Upper lobe of right lung (tissue), 1 donor: ENCODE data around the gene JARID2. TPM values are rescaled to one million over a fixed set of nuclear protein-coding genes. Genes with fewer than 3 reads are reported as not detected.

Experiments
- ATAC-seq: fragments of 200-7000 bp; cut with Tn5 transposase; one replicate; pipeline ENCODE4 v1.9.1; 2020; ENCODE audit warnings: mild to moderate bottlenecking, moderate library complexity
- DNase-seq: peaks from one replicate; pipeline ENCODE4 v3.0.0-alpha.2; 2020
- H3K27ac ChIP-seq: fragments of 200-600 bp; one replicate; pipeline ENCODE4 v1.8.0; 2022
- H3K27me3 ChIP-seq: fragments of 200-600 bp; one replicate; pipeline ENCODE4 v1.8.0; 2022; ENCODE audit warnings: mild to moderate bottlenecking
- H3K36me3 ChIP-seq: fragments of 200-600 bp; one replicate; pipeline ENCODE4 v1.8.0; 2022
- H3K4me1 ChIP-seq: fragments of 200-600 bp; one replicate; pipeline ENCODE4 v1.8.0; 2022
- H3K4me3 ChIP-seq: fragments of 200-600 bp; one replicate; pipeline ENCODE4 v1.8.0; 2022; ENCODE audit warnings: mild to moderate bottlenecking
- H3K9me3 ChIP-seq: fragments of 200-600 bp; one replicate; pipeline ENCODE4 v1.8.0; 2022
- intact Hi-C: fragments of 100-400 bp; cut with DNase I; formaldehyde crosslinking; loops from one replicate; pipeline ENCODE4 v1.11.0; 2022
- total RNA-seq: library from RNA; stranded (reverse); fragmentation: NEBNext Ultra II Directional; extraction: Animal tissue kit (Norgen Biotek cat#: 25700); gene quantifications from one replicate; pipeline ENCODE4 v1.2.1, GENCODE V29; 2021
- TF ChIP-seq, protein P1 (sequence below): fragments of 200-600 bp; IDR thresholded peaks from one replicate; pipeline ENCODE4 v1.8.0; 2022; ENCODE audit warnings: antibody characterized with exemption
- donor health status: DM: no; HTN: yes; CAD: no; lungs with severe emphysema.

JARID2 gene
- total RNA-seq, 1 donor from 2014 or later = 15.1 TPM

DNA sequence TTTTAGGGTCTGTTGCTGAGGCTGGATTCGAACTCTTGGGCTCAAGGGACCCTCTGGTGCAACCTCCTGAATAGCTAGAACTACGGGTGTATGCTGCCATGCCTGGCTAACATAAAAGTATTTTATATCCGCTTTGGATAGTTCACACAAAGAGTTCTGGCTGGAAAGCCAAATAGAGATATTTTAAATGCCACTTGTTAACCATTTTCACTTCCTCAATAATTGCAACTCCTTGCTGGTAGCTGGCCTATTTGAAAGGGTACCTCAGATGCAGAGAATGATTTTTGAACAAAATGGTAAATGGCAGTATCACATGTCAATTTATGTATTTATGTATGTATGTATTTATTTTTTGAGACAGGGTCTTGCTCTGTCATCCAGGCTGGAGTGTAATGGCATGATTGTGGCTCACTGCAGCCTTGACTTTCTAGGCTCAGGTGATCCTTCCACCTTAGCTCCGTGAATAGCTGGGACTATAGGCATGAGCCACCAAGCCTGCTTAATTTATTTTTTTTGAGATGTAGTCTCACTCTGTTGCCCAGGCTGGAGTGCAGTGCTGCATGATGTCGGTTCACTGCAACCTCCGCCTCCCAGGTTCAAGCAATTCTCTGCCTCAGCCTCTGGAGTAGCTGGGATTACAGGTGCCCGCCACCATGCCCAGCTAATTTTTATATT lies 12.9 kb upstream of the JARID2 start:
- no peak overlapping the region for H3K4me3 ChIP-seq
- no peaks in the 10 kb centered on the region for H3K27me3 ChIP-seq
- intact Hi-C loops = no loop called here
- no peaks in the 10 kb centered on the region for H3K4me1 ChIP-seq
- TF ChIP-seq, protein P1, sequence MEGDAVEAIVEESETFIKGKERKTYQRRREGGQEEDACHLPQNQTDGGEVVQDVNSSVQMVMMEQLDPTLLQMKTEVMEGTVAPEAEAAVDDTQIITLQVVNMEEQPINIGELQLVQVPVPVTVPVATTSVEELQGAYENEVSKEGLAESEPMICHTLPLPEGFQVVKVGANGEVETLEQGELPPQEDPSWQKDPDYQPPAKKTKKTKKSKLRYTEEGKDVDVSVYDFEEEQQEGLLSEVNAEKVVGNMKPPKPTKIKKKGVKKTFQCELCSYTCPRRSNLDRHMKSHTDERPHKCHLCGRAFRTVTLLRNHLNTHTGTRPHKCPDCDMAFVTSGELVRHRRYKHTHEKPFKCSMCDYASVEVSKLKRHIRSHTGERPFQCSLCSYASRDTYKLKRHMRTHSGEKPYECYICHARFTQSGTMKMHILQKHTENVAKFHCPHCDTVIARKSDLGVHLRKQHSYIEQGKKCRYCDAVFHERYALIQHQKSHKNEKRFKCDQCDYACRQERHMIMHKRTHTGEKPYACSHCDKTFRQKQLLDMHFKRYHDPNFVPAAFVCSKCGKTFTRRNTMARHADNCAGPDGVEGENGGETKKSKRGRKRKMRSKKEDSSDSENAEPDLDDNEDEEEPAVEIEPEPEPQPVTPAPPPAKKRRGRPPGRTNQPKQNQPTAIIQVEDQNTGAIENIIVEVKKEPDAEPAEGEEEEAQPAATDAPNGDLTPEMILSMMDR = no peak
- ATAC-seq = no peak
- DNase-seq = peak; percentile 11
- no peaks in the 10 kb centered on the region for H3K36me3 ChIP-seq
- no peak overlapping the region for H3K27ac ChIP-seq
- no peaks in the 10 kb centered on the region for H3K9me3 ChIP-seq

DNA sequence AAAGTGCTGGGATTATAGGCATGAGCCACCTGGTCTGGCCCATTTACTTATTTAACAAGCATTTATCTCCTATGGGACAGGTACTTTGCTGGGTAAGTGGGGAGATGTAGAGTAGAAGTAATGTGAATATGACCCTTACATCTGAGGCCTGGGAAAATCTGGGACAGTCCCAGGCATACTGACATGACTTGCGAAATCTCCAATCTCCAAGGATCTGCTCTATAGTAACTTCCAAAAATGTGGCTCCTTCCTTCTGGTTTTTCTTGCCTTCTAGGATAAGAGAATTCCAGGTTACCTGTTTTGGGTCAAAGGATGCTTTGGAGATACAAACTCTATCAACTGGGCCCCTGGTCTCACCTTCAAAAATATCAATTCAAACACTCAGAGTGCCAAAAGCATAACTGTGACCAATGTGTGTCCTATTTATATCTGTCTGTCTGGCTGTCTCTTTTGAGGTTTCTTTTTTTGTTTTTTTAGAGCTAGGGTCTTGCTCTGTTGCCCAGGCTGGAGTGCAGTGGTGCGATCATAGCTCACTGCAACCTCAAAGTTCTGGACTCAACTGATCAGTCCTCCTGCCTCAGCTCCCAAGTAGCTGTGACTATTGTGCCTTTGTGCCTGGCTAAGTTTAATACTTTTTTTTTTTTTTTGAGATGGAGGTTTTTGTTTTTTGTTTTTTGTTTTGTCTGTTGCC lies 11.7 kb upstream of the JARID2 start:
- no peaks in the 10 kb centered on the region for H3K27me3 ChIP-seq
- no peak overlapping the region for H3K4me3 ChIP-seq
- no peaks in the 10 kb centered on the region for H3K4me1 ChIP-seq
- H3K36me3 ChIP-seq = no peaks in the 10 kb centered on the region
- H3K9me3 ChIP-seq = no peaks in the 10 kb centered on the region
- no peak for DNase-seq
- no peak for ATAC-seq
- TF ChIP-seq, protein P1 = no peak
- H3K27ac ChIP-seq = no peak overlapping the region
- intact Hi-C loops = no loop called here

DNA sequence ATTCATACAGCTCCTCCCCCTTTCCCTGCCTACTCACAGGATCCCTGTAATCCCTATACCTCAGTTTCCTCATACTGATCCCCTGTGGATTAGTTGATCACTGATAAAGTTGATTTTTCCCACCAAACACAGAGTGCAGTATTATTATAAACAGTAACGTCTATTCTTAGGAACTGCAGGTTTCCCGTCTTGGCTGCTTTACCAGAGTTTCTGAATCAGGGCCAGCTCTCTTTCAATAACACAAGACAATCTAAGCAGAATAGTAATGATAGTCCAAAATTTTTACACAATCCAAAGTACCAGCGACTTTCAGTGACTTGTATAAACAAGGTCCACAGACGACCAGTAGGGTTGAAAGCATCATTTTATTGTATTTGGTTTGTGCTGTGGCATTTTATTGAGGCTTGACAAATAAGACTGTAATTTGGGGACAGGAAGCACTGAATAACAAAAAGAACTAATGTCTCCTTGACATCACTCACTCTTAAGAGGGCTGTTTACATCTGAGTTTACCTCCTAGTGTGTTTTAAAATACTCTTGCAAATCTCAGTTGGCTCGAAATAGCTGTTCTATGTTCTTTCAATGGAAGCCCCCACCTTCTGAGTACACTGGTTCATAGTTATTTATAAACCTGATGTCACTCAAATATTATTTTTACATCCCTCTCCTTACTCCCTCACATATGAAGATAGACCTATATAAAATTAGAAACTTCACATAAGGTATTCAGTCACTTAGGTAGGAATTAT lies 6.1 kb upstream of the JARID2 start:
- TF ChIP-seq, protein P1 = no peak
- no peak for ATAC-seq
- no peaks in the 10 kb centered on the region for H3K27me3 ChIP-seq
- H3K4me1 ChIP-seq = peaks cover 6% of the 10 kb centered on the region
- no peak overlapping the region for H3K4me3 ChIP-seq
- intact Hi-C loops = no loop called here
- H3K9me3 ChIP-seq = no peaks in the 10 kb centered on the region
- no peaks in the 10 kb centered on the region for H3K36me3 ChIP-seq
- H3K27ac ChIP-seq = no peak overlapping the region
- DNase-seq = no peak

DNA sequence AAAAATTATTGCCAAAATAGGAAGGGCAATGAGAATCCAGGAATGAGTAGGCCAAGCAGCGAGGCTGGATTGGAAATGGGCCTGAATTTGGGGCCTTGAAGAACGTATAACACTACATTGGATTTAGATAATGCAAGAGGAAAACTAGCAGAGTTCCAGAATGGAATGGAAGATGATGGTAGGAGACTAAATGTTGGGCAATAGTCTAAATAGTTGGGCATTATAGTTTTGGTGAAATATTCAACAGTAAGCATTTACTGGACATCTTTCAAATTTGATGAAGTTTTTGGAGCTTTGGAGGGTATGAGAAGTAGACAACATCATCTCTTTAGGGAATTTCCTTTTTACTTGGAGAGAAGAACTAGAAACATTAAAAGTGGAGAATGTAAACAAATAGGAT lies 3.4 kb upstream of the JARID2 start:
- no peak overlapping the region for H3K4me3 ChIP-seq
- ATAC-seq (no peak), DNase-seq (peak; percentile 3)
- H3K27me3 ChIP-seq = no peaks in the 10 kb centered on the region
- H3K36me3 ChIP-seq = no peaks in the 10 kb centered on the region
- H3K9me3 ChIP-seq = no peaks in the 10 kb centered on the region
- H3K4me1 ChIP-seq = peaks cover 6% of the 10 kb centered on the region
- TF ChIP-seq, protein P1 = no peak
- intact Hi-C loops = no loop called here
- H3K27ac ChIP-seq = no peak overlapping the region

DNA sequence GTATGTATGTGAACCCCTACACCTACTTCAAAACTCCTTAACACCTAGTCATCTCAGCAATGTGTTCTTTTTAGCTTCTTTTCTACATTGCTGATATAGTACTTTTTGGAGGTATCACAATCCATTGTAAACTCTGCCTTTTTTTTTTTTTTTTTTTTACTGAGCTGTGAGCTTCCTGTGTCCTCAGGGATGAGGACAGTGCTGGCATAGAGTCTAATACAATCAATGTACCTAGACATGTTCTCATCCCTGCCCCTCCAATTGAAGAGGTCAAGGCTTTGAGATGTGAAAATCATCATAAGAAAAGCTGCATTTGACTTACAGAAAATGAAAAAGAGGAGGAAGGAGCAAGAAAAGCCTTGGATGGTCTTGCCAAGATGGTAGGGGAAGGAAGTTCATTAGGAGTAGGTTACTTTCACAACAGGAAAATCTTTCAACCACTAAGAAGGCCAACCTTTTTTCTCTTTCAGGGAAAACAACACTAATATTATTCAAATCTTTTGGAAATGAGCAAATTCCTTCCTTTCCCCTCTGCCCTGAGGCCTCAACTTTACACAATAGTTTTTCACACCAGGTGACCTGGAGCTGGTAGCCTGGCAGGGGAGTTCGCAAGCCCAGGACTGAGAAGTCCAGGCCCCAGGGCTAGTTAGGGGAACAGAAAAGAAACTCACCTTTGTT lies 2.8 kb upstream of the JARID2 start:
- H3K27ac ChIP-seq = no peak overlapping the region
- no peaks in the 10 kb centered on the region for H3K27me3 ChIP-seq
- H3K4me1 ChIP-seq = peaks cover 6% of the 10 kb centered on the region
- H3K36me3 ChIP-seq = no peaks in the 10 kb centered on the region
- no peaks in the 10 kb centered on the region for H3K9me3 ChIP-seq
- peak; percentile 15 for DNase-seq
- no peak overlapping the region for H3K4me3 ChIP-seq
- ATAC-seq = no peak
- TF ChIP-seq, protein P1 = no peak
- intact Hi-C loops = no loop called here
